Mesendoderm (in vitro differentiated cells): ENCODE results near the gene UBAC2.

ENCODE experiments used
- DNase-seq: peaks from one replicate; pipeline ENCODE4 v3.0.0; 2013
- H2AK5ac ChIP-seq: 2 replicates; pipeline ENCODE4 v1.6.1; 2013; ENCODE audit warnings: low read length, inconsistent platforms
- H2BK120ac ChIP-seq: 2 replicates; pipeline ENCODE4 v1.6.1; 2013; ENCODE audit warnings: low read depth, mild to moderate bottlenecking, low read length, moderate library complexity, mixed read lengths
- H2BK15ac ChIP-seq: replicated peaks from 2 replicates; pipeline ENCODE4 v1.6.1; 2013; ENCODE audit warnings: low read depth, mild to moderate bottlenecking, moderate library complexity
- H2BK5ac ChIP-seq: 2 replicates; pipeline ENCODE4 v1.6.1; 2013; ENCODE audit warnings: low read length, inconsistent platforms
- H3K18ac ChIP-seq: 2 replicates; pipeline ENCODE4 v1.6.1; 2013; ENCODE audit warnings: mild to moderate bottlenecking, low read length, mixed read lengths
- H3K23ac ChIP-seq: one replicate; pipeline ENCODE4 v1.6.1; 2013; ENCODE audit warnings: low read length
- H3K27ac ChIP-seq: 2 replicates; pipeline ENCODE4 v1.5.1; 2013; ENCODE audit warnings: low read depth, mild to moderate bottlenecking, inconsistent platforms, low read length, moderate library complexity
- H3K27me3 ChIP-seq: 2 replicates; pipeline ENCODE4 v1.6.1; 2013; ENCODE audit warnings: low read length, control low read depth, mild to moderate bottlenecking, inconsistent platforms; ENCODE audit not compliant: insufficient read depth, poor library complexity
- H3K36me3 ChIP-seq: 2 replicates; pipeline ENCODE4 v1.6.1; 2013; ENCODE audit warnings: low read length, inconsistent platforms; ENCODE audit not compliant: control insufficient read depth, insufficient read depth
- H3K4ac ChIP-seq: one replicate; pipeline ENCODE4 v1.6.1; 2013; ENCODE audit warnings: low read depth, mild to moderate bottlenecking, low read length, moderate library complexity
- H3K4me1 ChIP-seq: 2 replicates; pipeline ENCODE4 v1.6.1; 2013; ENCODE audit warnings: low read depth, low read length, inconsistent platforms; ENCODE audit not compliant: control insufficient read depth
- H3K4me2 ChIP-seq: 2 replicates; pipeline ENCODE4 v1.6.1; 2013; ENCODE audit warnings: low read length
- H3K4me3 ChIP-seq: 2 replicates; pipeline ENCODE4 v1.5.1; 2013; ENCODE audit warnings: mild to moderate bottlenecking, low read length
- H3K56ac ChIP-seq: one replicate; pipeline ENCODE4 v1.6.1; 2013; ENCODE audit warnings: low read length
- H3K79me1 ChIP-seq: 2 replicates; pipeline ENCODE4 v1.6.1; 2013; ENCODE audit warnings: low read length, inconsistent platforms
- H3K79me2 ChIP-seq: 2 replicates; pipeline ENCODE4 v1.6.1; 2013; ENCODE audit warnings: mild to moderate bottlenecking, low read length; ENCODE audit not compliant: control insufficient read depth, insufficient read depth
- H3K9ac ChIP-seq: 2 replicates; pipeline ENCODE4 v1.6.1; 2013; ENCODE audit warnings: low read length, inconsistent platforms
- H4K5ac ChIP-seq: one replicate; pipeline ENCODE4 v1.6.1; 2013; ENCODE audit warnings: low read length
- H4K8ac ChIP-seq: one replicate; pipeline ENCODE4 v1.6.1; 2013; ENCODE audit warnings: low read depth, mild to moderate bottlenecking, control low read depth, low read length, moderate library complexity
- WGBS: extraction: QIAGEN DNeasy Blood & Tissue Kit; methylation state at CpG from one replicate; pipeline ENCODE4 v1.1.7; 2013; ENCODE audit warnings: low lambda C conversion rate, missing lambda C conversion rate; ENCODE audit not compliant: insufficient coverage; ENCODE audit errors: extremely low coverage; 5-methylcytosine and 5-hydroxymethylcytosine counted together

The UBAC2 gene

GRCh38 chr13:99340638-99341037 is 140.0 kb downstream of the UBAC2 start:
- Histone ChIP-seq H2BK120ac (no peak overlapping the region), H3K4me1 (no peaks in the 10 kb centered on the region), H3K23ac (no peak overlapping the region), H4K8ac (no peak overlapping the region), H3K36me3 (no peaks in the 10 kb centered on the region), H3K4me3 (no peak overlapping the region), H4K5ac (no peak overlapping the region), H3K9ac (no peak overlapping the region), H3K79me1 (no peaks in the 10 kb centered on the region), H3K27ac (no peak overlapping the region), H3K27me3 (no peaks in the 10 kb centered on the region), H3K4me2 (no peak overlapping the region), H3K56ac (no peak overlapping the region), H2AK5ac (no peak overlapping the region), H2BK5ac (no peak overlapping the region), H2BK15ac (no peak overlapping the region), H3K18ac (no peak overlapping the region), H3K4ac (no peak overlapping the region), H3K79me2 (no peaks in the 10 kb centered on the region)
- no peak for DNase-seq

DNA sequence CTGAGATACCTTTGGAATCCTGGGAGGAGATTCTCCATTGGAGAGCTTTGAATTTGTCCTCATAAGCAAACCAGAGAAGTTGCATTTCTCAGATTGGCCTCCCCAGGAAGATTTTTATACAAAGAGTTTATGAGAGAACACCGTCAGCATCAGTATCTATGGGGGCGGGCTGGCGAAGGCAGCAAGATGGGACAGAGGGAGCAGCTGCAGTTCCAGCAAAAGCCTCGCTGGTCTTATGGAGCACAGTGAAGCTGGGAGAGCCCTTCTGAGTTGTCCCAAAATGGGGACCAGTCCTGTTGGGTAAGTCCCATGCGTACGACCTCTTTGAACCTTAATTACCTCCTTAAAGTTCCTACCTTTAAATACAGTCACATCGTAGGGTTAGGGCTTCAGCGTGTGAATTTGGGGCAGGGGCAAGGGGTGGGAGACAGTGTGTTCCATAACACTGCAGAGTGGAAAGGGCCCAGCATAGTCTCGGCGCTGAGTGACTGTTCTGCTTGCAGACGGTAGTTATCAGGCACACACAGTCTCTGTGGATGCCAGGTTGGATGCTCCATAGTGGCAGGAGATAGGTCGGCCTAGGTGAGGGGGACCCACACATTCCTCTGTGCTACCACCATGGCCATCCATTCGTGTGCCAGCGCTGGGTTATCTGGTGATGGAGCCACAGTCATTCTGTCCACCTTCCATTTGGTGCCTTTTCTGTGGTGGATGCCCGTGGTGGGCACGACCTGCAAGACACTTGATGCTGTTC is 141.5 kb downstream of the UBAC2 start:
- H3K36me3 ChIP-seq = no peaks in the 10 kb centered on the region

GRCh38 chr13:99342723-99343315 is 142.2 kb downstream of the UBAC2 start:
- Histone ChIP-seq H3K79me2 (no peaks in the 10 kb centered on the region), H3K18ac (no peak overlapping the region), H4K5ac (no peak overlapping the region), H4K8ac (no peak overlapping the region), H2AK5ac (no peak overlapping the region), H2BK15ac (no peak overlapping the region), H3K4me2 (no peak overlapping the region), H2BK5ac (no peak overlapping the region), H3K9ac (no peak overlapping the region), H3K79me1 (no peaks in the 10 kb centered on the region), H3K4ac (no peak overlapping the region), H3K23ac (no peak overlapping the region), H3K4me1 (no peaks in the 10 kb centered on the region), H3K27me3 (no peaks in the 10 kb centered on the region), H3K4me3 (no peak overlapping the region), H3K36me3 (no peaks in the 10 kb centered on the region), H3K27ac (no peak overlapping the region), H3K56ac (no peak overlapping the region), H2BK120ac (no peak overlapping the region)
- DNase-seq = peak; percentile 16
- WGBS = no CpG with 5 or more reads among the region's 10 CpGs

More for the DNA sequence above, 141.5 kb downstream of the UBAC2 start:
- no peak overlapping the region for H3K56ac ChIP-seq
- no peak overlapping the region for H3K4me2 ChIP-seq
- no peak overlapping the region for H3K18ac ChIP-seq
- H3K27ac ChIP-seq = no peak overlapping the region
- H2AK5ac ChIP-seq = no peak overlapping the region
- no peak overlapping the region for H3K23ac ChIP-seq
- H3K79me2 ChIP-seq = no peaks in the 10 kb centered on the region
- H4K5ac ChIP-seq = no peak overlapping the region
- H3K79me1 ChIP-seq = no peaks in the 10 kb centered on the region
- H2BK120ac ChIP-seq = no peak overlapping the region
- H3K27me3 ChIP-seq = no peaks in the 10 kb centered on the region
- no peak overlapping the region for H3K4ac ChIP-seq
- DNase-seq = no peak
- H4K8ac ChIP-seq = no peak overlapping the region
- no CpG with 5 or more reads among the region's 16 CpGs for WGBS
- no peak overlapping the region for H3K9ac ChIP-seq
- H3K4me3 ChIP-seq = no peak overlapping the region
- H2BK5ac ChIP-seq = no peak overlapping the region
- H3K4me1 ChIP-seq = no peaks in the 10 kb centered on the region
- H2BK15ac ChIP-seq = no peak overlapping the region

DNA sequence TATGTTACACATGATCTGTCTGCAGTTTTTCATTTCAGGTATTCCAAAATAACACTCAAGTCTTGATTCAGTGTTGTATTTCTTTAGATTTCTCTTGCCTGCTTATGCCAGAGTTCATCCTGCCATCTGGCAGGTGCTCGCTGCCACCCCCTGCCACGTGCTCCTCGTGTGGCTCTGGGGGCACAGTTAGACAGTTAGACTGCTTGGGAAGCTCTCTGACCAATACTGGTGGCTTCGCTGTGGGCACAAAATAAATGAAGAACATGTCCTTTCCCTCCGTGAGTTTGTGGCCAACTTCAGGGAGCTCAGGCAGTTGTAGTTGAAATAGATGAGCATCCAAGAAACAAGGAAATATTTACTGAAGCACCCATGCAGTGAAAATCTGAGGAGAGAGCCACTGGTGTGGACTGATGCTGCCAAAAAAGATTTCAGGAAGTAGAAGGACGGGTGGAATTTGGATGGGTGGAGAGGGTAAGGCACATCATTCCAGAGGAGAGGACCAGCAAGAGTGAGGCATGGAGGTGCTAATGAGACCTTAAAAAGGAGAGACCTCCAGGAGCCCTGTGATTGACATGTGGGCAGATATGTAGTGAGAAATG is 144.1 kb downstream of the UBAC2 start:
- Histone ChIP-seq H2BK120ac (no peak overlapping the region), H3K79me2 (no peaks in the 10 kb centered on the region), H3K9ac (no peak overlapping the region), H3K27me3 (no peaks in the 10 kb centered on the region), H3K79me1 (no peaks in the 10 kb centered on the region), H3K18ac (no peak overlapping the region), H2BK5ac (no peak overlapping the region), H2AK5ac (no peak overlapping the region), H4K5ac (no peak overlapping the region), H3K4me2 (no peak overlapping the region), H2BK15ac (no peak overlapping the region), H3K4me3 (no peak overlapping the region), H4K8ac (no peak overlapping the region), H3K4me1 (no peaks in the 10 kb centered on the region), H3K56ac (no peak overlapping the region), H3K36me3 (no peaks in the 10 kb centered on the region), H3K4ac (no peak overlapping the region), H3K27ac (no peak overlapping the region), H3K23ac (no peak overlapping the region)
- DNase-seq = no peak
- no CpG with 5 or more reads among the region's 6 CpGs for WGBS

DNA sequence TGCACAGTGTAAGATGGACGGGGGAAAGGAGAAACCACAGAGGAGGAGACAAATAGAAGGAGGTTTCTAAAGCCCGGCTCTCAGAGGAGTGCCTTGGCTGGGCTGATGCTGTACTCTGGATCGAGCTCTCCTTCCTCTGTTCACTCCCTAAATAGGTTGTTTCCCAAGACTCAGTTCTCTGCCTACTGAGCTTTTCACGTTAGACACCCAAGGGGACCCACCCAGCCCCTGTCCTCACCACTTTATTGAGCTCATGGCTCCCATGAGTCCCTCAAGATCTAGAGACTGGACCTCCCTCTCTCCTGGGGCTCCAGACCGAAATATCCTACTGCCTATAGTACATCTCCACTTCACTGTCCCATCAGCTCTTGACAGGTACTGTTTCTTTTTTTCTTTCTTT is 144.7 kb downstream of the UBAC2 start:
- H2BK15ac ChIP-seq = no peak overlapping the region
- H3K4me3 ChIP-seq = no peak overlapping the region
- no peak overlapping the region for H2BK5ac ChIP-seq
- H3K4ac ChIP-seq = no peak overlapping the region
- H3K27ac ChIP-seq = no peak overlapping the region
- H3K56ac ChIP-seq = no peak overlapping the region
- H4K5ac ChIP-seq = no peak overlapping the region
- no peak for DNase-seq
- WGBS = no CpG with 5 or more reads among the region's 5 CpGs
- no peak overlapping the region for H2BK120ac ChIP-seq
- no peaks in the 10 kb centered on the region for H3K79me2 ChIP-seq
- H3K36me3 ChIP-seq = no peaks in the 10 kb centered on the region
- no peak overlapping the region for H3K18ac ChIP-seq
- H3K23ac ChIP-seq = no peak overlapping the region
- H2AK5ac ChIP-seq = no peak overlapping the region
- no peaks in the 10 kb centered on the region for H3K27me3 ChIP-seq
- no peaks in the 10 kb centered on the region for H3K79me1 ChIP-seq
- H3K4me1 ChIP-seq = no peaks in the 10 kb centered on the region
- no peak overlapping the region for H4K8ac ChIP-seq
- H3K4me2 ChIP-seq = no peak overlapping the region
- H3K9ac ChIP-seq = no peak overlapping the region
